ENCODE measurements around the gene SART3. TPM values are rescaled to one million over a fixed set of nuclear protein-coding genes. Genes with fewer than 3 reads are reported as not detected.
"Not testable (repeated sequence)": the region's sequence is repeated elsewhere in the genome, so short reads cannot be mapped to it uniquely, and the experiment has no call there.

Gene SART3
- total RNA-seq, 4 donors from 2014 or later, result 31.6 to 48.0 (median 40.1) TPM

- intact Hi-C loops (cut with DNase I), result loop anchor here (5.0 kb wide), 1 partner anchor 293 kb away; no protein-coding TSS in a partner anchor
- TF ChIP-seq, protein P1, sequence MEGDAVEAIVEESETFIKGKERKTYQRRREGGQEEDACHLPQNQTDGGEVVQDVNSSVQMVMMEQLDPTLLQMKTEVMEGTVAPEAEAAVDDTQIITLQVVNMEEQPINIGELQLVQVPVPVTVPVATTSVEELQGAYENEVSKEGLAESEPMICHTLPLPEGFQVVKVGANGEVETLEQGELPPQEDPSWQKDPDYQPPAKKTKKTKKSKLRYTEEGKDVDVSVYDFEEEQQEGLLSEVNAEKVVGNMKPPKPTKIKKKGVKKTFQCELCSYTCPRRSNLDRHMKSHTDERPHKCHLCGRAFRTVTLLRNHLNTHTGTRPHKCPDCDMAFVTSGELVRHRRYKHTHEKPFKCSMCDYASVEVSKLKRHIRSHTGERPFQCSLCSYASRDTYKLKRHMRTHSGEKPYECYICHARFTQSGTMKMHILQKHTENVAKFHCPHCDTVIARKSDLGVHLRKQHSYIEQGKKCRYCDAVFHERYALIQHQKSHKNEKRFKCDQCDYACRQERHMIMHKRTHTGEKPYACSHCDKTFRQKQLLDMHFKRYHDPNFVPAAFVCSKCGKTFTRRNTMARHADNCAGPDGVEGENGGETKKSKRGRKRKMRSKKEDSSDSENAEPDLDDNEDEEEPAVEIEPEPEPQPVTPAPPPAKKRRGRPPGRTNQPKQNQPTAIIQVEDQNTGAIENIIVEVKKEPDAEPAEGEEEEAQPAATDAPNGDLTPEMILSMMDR (IDR thresholded peaks at IDR 0.05), result no peak
- TF ChIP-seq EP300 (IDR thresholded peaks at IDR 0.05) (no peak), POLR2A (IDR thresholded peaks at IDR 0.05; ENCODE audit: low read depth) (no peak), POLR2AphosphoS5 (IDR thresholded peaks at IDR 0.05) (no peak)
- no peaks in the 10 kb centered on the region for H3K9me3 ChIP-seq
- WGBS, result 57% methylated on average over 3 of the region's 3 CpGs
- no peak for DNase-seq (ENCODE audit: extremely low spot score)
- no peaks in the 10 kb centered on the region for H3K27me3 ChIP-seq
- peaks cover 7 to 28% (median 13%) of the 10 kb centered on the region in 4 donors for H3K36me3 ChIP-seq
- no peak overlapping the region for H3K27ac ChIP-seq (replicated peaks in 1 of 4)
- H3K4me1 ChIP-seq, result peaks cover 59 to 82% (median 78%) of the 10 kb centered on the region in 4 donors
- H3K4me3 ChIP-seq, result peak overlapping the region; percentile 82 to 93 (median 84)
These were observed 1.2 kb downstream of the SART3 start for GRCh38 chr12:108559748-108560147.

GRCh38 chr12:108559007-108559655 is 1.8 kb downstream of the SART3 start:
- H3K9me3 ChIP-seq, result no peaks in the 10 kb centered on the region
- WGBS, result 81% methylated on average over 14 of the region's 14 CpGs
- no peak overlapping the region for H3K27ac ChIP-seq (replicated peaks in 1 of 4)
- peaks cover under 1 to 21% (median 7%) of the 10 kb centered on the region in 4 donors for H3K36me3 ChIP-seq
- intact Hi-C loops (cut with DNase I), result no loop called here
- TF ChIP-seq POLR2AphosphoS5 (IDR thresholded peaks at IDR 0.05) (no peak), EP300 (IDR thresholded peaks at IDR 0.05) (no peak), POLR2A (IDR thresholded peaks at IDR 0.05; ENCODE audit: low read depth) (no peak)
- TF ChIP-seq, protein P1 (IDR thresholded peaks at IDR 0.05), result no peak
- H3K4me3 ChIP-seq, result peak overlapping the region in 2 of 4 donors; percentile 3 to 85
- H3K4me1 ChIP-seq, result peaks cover 53 to 80% (median 72%) of the 10 kb centered on the region in 4 donors
- no peak for DNase-seq (ENCODE audit: extremely low spot score)
- H3K27me3 ChIP-seq, result no peaks in the 10 kb centered on the region

DNA sequence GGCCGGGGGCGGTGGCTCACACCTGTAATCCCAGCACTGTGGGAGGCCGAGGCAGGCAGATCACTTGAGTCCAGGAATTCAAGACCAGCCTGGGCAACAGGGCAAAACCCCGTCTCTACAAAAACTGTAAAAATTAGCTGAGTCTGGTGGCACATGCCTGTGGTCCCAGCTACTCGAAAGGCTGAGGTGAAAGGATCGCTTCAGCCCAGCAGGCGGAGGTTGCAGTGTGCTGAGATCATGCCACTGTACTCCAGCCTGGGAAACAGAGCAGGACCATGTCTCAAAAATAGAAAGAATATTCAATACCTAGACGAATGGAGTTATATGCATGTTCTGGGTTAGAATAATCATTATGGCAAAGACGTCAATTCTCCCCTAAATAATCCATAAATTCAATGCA is 5.6 kb downstream of the SART3 start:
- H3K27ac ChIP-seq (replicated peaks in 1 of 4); intact Hi-C loops (cut with DNase I); H3K4me3 ChIP-seq; H3K9me3 ChIP-seq; H3K27me3 ChIP-seq: not testable (repeated sequence)
- Histone ChIP-seq H3K36me3 (peaks cover 0 to 20% (median 5%) of the 10 kb centered on the region in 4 donors), H3K4me1 (peaks cover 50 to 81% (median 73%) of the 10 kb centered on the region in 4 donors)
- peak; percentile 21 for DNase-seq (ENCODE audit: extremely low spot score)
- WGBS, result 88% methylated on average over 9 of the region's 9 CpGs

DNA sequence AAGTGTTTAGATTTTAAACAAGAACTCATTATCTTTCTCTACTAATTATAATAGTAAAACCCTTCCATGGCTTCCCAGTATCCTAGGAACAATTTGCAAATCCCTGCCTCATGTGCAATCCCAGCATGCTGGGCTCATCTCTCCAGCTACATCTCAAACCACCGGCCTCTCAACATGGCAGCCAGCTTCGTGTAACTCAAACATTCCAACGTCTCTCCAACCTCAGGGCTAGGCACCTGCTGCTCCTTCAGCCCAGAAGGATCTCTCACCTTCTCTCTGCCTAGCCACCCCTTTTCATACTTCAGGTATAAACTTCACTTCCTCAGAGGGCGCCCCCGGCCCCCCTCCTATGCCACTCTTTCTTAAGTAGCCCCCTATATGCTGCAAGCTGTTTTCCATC is 7.2 kb downstream of the SART3 start:
- Histone ChIP-seq H3K4me3 (no peak overlapping the region), H3K36me3 (peaks cover 0 to 22% (median 7%) of the 10 kb centered on the region in 4 donors), H3K4me1 (peaks cover 35 to 65% (median 57%) of the 10 kb centered on the region in 4 donors), H3K9me3 (no peaks in the 10 kb centered on the region), H3K27ac (replicated peaks in 1 of 4) (no peak overlapping the region), H3K27me3 (no peaks in the 10 kb centered on the region)
- no peak for TF ChIP-seq POLR2AphosphoS5 (IDR thresholded peaks at IDR 0.05)
- no peak for TF ChIP-seq EP300 (IDR thresholded peaks at IDR 0.05)
- TF ChIP-seq, protein P1 (IDR thresholded peaks at IDR 0.05), result no peak
- no peak for TF ChIP-seq POLR2A (IDR thresholded peaks at IDR 0.05; ENCODE audit: low read depth)
- WGBS, result 85% methylated on average over 5 of the region's 5 CpGs
- peak; percentile 60 for DNase-seq (ENCODE audit: extremely low spot score)
- intact Hi-C loops (cut with DNase I), result no loop called here

DNA sequence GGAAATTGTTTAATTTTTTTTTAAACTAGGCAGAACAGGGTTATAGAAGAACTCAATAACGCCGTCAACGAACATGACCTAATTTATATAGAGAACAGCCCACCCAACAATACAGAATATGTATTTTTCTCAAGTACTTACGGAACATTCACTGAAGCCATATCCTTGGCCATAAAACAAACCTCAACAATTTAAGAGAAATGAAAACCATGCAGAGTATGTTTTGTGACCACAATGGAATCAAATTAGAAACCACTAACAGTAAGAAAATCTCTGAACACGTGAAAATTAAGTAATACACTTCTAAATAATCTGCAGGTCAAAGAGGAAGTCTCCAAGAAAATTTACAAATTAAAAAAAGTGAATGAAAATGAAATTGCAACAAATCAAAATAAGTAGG is 9.4 kb downstream of the SART3 start:
- TF ChIP-seq POLR2AphosphoS5 (IDR thresholded peaks at IDR 0.05) (no peak), POLR2A (IDR thresholded peaks at IDR 0.05; ENCODE audit: low read depth) (no peak), EP300 (IDR thresholded peaks at IDR 0.05) (no peak)
- TF ChIP-seq, protein P1 (IDR thresholded peaks at IDR 0.05), result no peak
- Histone ChIP-seq H3K9me3 (no peaks in the 10 kb centered on the region), H3K4me3 (no peak overlapping the region), H3K27me3 (no peaks in the 10 kb centered on the region), H3K4me1 (peaks cover 24 to 45% (median 39%) of the 10 kb centered on the region in 4 donors), H3K36me3 (peaks cover 15 to 32% (median 23%) of the 10 kb centered on the region in 4 donors), H3K27ac (replicated peaks in 1 of 4) (no peak overlapping the region)
- WGBS, result 81% methylated on average over 5 of the region's 5 CpGs
- intact Hi-C loops (cut with DNase I), result no loop called here
- DNase-seq (ENCODE audit: extremely low spot score), result no peak
